ENCODE measurements around the gene RAB9A. TPM values are rescaled to one million over a fixed set of nuclear protein-coding genes. Genes with fewer than 3 reads are reported as not detected.

Gene RAB9A
- polyA plus RNA-seq, 3 donors: 17.9 to 38.1 (median 30.8) TPM

DNA sequence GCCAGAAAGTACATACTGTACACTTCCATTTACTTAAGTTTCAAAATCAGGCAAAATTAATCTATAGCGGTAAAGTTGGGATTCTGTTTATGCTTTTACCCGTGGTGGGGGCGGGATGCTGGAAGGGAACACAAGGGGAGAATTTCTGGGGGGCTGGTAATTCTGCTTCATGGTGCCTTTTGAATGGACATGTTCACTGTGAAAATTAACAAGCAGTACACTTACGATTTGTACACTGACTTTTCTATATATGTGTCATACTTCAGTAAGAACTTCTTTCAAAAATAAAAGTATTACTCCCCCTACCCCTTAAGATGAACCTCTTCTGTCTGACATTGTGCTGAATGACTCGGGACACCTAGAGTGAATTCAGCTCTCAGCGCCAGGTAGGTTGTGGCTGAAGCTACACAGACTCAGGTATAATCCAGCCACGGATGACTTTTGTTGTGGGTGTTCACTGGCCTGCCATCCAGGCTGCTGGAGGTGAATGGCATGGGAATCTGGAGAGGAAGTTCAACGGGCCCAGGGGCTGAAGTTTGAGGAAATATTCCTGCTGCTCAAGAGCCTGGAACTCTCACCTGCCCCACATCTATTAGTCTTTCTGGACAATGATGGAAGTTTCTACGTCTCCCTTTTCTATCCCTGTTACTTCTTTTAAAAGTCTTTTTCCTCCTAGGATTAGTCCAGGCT is 43.3 kb upstream of the RAB9A start:
- Histone ChIP-seq H4K20me1 (ENCODE audit: insufficient read depth, low read length) (no peaks in the 10 kb centered on the region), H3K9me3 (replicated peaks in 1 of 2; ENCODE audit: control insufficient read depth in 1 of 2, insufficient read depth in 1 of 2, low read length in 2 of 2) (peaks cover 8 to 10% of the 10 kb centered on the region in 2 donors), H3K9ac (ENCODE audit: insufficient read depth, low read length, poor library complexity, severe bottlenecking) (no peak overlapping the region), H3K27ac (ENCODE audit: low read depth in 1 of 2, low read length in 2 of 2) (no peak overlapping the region), H3K4me1 (ENCODE audit: control insufficient read depth in 1 of 2, insufficient read depth in 2 of 2, low read length in 2 of 2) (peaks cover 0 to 8% of the 10 kb centered on the region in 2 donors), H3K36me3 (replicated peaks in 1 of 2; ENCODE audit: control insufficient read depth in 1 of 2, insufficient read depth in 2 of 2, low read length in 2 of 2) (no peaks in the 10 kb centered on the region), H3K79me2 (ENCODE audit: insufficient read depth, low read length) (no peaks in the 10 kb centered on the region), H3K4me2 (replicated peaks; ENCODE audit: extremely low read depth, low read length, poor library complexity, severe bottlenecking) (no peak overlapping the region), H3K27me3 (ENCODE audit: control insufficient read depth in 2 of 2, insufficient read depth in 2 of 2, low read length in 2 of 2) (no peaks in the 10 kb centered on the region), H3K4me3 (replicated peaks in 1 of 3; ENCODE audit: low read depth in 2 of 3, low read length in 3 of 3) (no peak overlapping the region), H2AFZ (ENCODE audit: insufficient read depth, low read depth, low read length, poor library complexity, severe bottlenecking) (no peak overlapping the region)
- Mint-ChIP-seq H3K4me1 (peaks cover 9% of the 10 kb centered on the region), H3K9me3 (peaks cover 2 to 21% (median 13%) of the 10 kb centered on the region in 7 donors), H3K27me3 (ENCODE audit: low read depth in 3 of 3) (peaks cover 0 to 17% (median 0%) of the 10 kb centered on the region in 3 donors), H3K36me3 (no peaks in the 10 kb centered on the region), H3K27ac (no peak overlapping the region), H3K4me3 (no peak overlapping the region)
- no CpG with 5 or more reads among the region's 9 CpGs for WGBS (ENCODE audit: insufficient coverage)
- DNase-seq: no peak
- intact Hi-C loops (cut with micrococcal nuclease): no loop called here
- TF ChIP-seq, protein P1, sequence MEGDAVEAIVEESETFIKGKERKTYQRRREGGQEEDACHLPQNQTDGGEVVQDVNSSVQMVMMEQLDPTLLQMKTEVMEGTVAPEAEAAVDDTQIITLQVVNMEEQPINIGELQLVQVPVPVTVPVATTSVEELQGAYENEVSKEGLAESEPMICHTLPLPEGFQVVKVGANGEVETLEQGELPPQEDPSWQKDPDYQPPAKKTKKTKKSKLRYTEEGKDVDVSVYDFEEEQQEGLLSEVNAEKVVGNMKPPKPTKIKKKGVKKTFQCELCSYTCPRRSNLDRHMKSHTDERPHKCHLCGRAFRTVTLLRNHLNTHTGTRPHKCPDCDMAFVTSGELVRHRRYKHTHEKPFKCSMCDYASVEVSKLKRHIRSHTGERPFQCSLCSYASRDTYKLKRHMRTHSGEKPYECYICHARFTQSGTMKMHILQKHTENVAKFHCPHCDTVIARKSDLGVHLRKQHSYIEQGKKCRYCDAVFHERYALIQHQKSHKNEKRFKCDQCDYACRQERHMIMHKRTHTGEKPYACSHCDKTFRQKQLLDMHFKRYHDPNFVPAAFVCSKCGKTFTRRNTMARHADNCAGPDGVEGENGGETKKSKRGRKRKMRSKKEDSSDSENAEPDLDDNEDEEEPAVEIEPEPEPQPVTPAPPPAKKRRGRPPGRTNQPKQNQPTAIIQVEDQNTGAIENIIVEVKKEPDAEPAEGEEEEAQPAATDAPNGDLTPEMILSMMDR (IDR thresholded peaks at IDR 0.05): no peak

DNA sequence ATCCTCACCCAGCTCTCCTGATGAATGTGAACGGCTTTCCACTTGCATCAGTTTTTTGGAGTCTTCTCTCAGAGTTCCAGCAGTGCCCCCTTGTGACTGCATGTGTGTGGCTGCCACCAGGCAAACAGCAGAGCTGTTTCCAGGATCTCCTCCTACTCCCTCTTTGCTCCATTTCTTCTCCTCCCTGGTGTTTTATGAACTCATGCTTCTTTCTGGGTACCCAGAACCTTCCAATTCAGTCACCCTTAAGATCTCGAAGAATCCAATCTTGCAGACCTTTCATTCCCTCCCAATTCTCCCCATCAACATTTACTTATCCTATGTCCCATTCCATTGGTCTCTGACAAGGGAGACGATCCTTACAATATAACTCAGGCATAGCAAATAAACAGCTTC is 42.8 kb upstream of the RAB9A start:
- WGBS (ENCODE audit: insufficient coverage): 17% methylated on average over 2 of the region's 3 CpGs
- H3K36me3 Mint-ChIP-seq: no peaks in the 10 kb centered on the region
- Histone ChIP-seq H3K79me2 (ENCODE audit: insufficient read depth, low read length) (no peaks in the 10 kb centered on the region), H3K27ac (ENCODE audit: low read depth in 1 of 2, low read length in 2 of 2) (no peak overlapping the region), H2AFZ (ENCODE audit: insufficient read depth, low read depth, low read length, poor library complexity, severe bottlenecking) (no peak overlapping the region), H3K9ac (ENCODE audit: insufficient read depth, low read length, poor library complexity, severe bottlenecking) (no peak overlapping the region), H3K36me3 (replicated peaks in 1 of 2; ENCODE audit: control insufficient read depth in 1 of 2, insufficient read depth in 2 of 2, low read length in 2 of 2) (no peaks in the 10 kb centered on the region), H3K9me3 (replicated peaks in 1 of 2; ENCODE audit: control insufficient read depth in 1 of 2, insufficient read depth in 1 of 2, low read length in 2 of 2) (peaks cover 7 to 8% of the 10 kb centered on the region in 2 donors), H3K4me2 (replicated peaks; ENCODE audit: extremely low read depth, low read length, poor library complexity, severe bottlenecking) (no peak overlapping the region), H4K20me1 (ENCODE audit: insufficient read depth, low read length) (no peaks in the 10 kb centered on the region), H3K4me1 (ENCODE audit: control insufficient read depth in 1 of 2, insufficient read depth in 2 of 2, low read length in 2 of 2) (peaks cover 0 to 8% of the 10 kb centered on the region in 2 donors), H3K27me3 (ENCODE audit: control insufficient read depth in 2 of 2, insufficient read depth in 2 of 2, low read length in 2 of 2) (no peaks in the 10 kb centered on the region), H3K4me3 (replicated peaks in 1 of 3; ENCODE audit: low read depth in 2 of 3, low read length in 3 of 3) (no peak overlapping the region)
- peak in 1 of 3 donors; percentile 22 for DNase-seq
- no peak overlapping the region for H3K27ac Mint-ChIP-seq
- peaks cover 9% of the 10 kb centered on the region for H3K4me1 Mint-ChIP-seq
- no peak overlapping the region for H3K4me3 Mint-ChIP-seq
- TF ChIP-seq, protein P1 (IDR thresholded peaks at IDR 0.05): peak; percentile 44
- intact Hi-C loops (cut with micrococcal nuclease): no loop called here
- peaks cover 2 to 17% (median 13%) of the 10 kb centered on the region in 7 donors for H3K9me3 Mint-ChIP-seq
- H3K27me3 Mint-ChIP-seq (ENCODE audit: low read depth in 3 of 3): peaks cover 0 to 16% (median 0%) of the 10 kb centered on the region in 3 donors

Data from CD14-positive monocyte (primary cell).